HepG2 (cell line): ENCODE data around the gene TAF3. TPM values are rescaled to one million over a fixed set of nuclear protein-coding genes. Genes with fewer than 3 reads are reported as not detected.

Source experiments
- IKZF1 ChIP-seq: fragments of 450-650 bp; IDR thresholded peaks from 2 replicates; pipeline ENCODE4 v1.7.1; 2016
- KLF16 ChIP-seq, 2 experiments: sonication (generic) in 1 of 2; formaldehyde crosslinking in 1 of 2; IDR thresholded peaks; 2 replicates each; pipeline versions ENCODE4 v1.6.1 to v1.8.0; 2016 to 2023; ENCODE audit warnings: missing genetic modification reagents in 2 of 2, missing compliant biosample characterization in 1 of 2
- MIXL1 ChIP-seq: IDR thresholded peaks from 2 replicates; pipeline ENCODE4 v1.6.1; 2016
- POLR2A ChIP-seq, 2 experiments: IDR thresholded peaks; 2 replicates each; pipeline ENCODE4 v1.6.1; 2011; ENCODE audit warnings: low read depth in 2 of 2, low read length in 2 of 2, mild to moderate bottlenecking in 1 of 2, moderate library complexity in 1 of 2; ENCODE audit not compliant: insufficient read depth in 1 of 2
- PRPF4 ChIP-seq: fragments of 200-400 bp; formaldehyde crosslinking; IDR thresholded peaks from 2 replicates; pipeline ENCODE4 v1.6.1; 2016; ENCODE audit warnings: low read length, low read depth; ENCODE audit not compliant: poor library complexity, severe bottlenecking
- SSRP1 ChIP-seq: IDR thresholded peaks from 2 replicates; pipeline ENCODE4 v1.6.1; 2016; ENCODE audit warnings: control low read depth
- ZBTB2 ChIP-seq: sonication (generic); formaldehyde crosslinking; IDR thresholded peaks from 2 replicates; pipeline ENCODE4 v1.8.0; 2022; ENCODE audit warnings: low read depth, missing genetic modification reagents
- ZBTB7A ChIP-seq: sonication (generic); formaldehyde crosslinking; IDR thresholded peaks from 2 replicates; pipeline ENCODE4 v1.8.0; 2022; ENCODE audit warnings: mild to moderate bottlenecking, missing genetic modification reagents
- ZFX ChIP-seq: sonication (generic); formaldehyde crosslinking; IDR thresholded peaks from 2 replicates; pipeline ENCODE4 v1.4.0; 2020; ENCODE audit warnings: mild to moderate bottlenecking, low read depth, missing genetic modification reagents, moderate library complexity
- ZNF577 ChIP-seq: sonication (generic); formaldehyde crosslinking; IDR thresholded peaks from 2 replicates; pipeline ENCODE4 v1.4.0; 2020; ENCODE audit warnings: mild to moderate bottlenecking, low read depth, missing genetic modification reagents, borderline replicate concordance
- ZNF790 ChIP-seq: sonication (generic); formaldehyde crosslinking; IDR thresholded peaks from 2 replicates; pipeline ENCODE4 v1.8.0; 2022; ENCODE audit warnings: missing genetic modification reagents, mild to moderate bottlenecking, borderline replicate concordance
- ZSCAN9 ChIP-seq: IDR thresholded peaks from 2 replicates; pipeline ENCODE4 v1.6.1; 2016; ENCODE audit warnings: borderline replicate concordance
- polyA plus RNA-seq, 8 experiments: library from polyadenylated mRNA; depleted of rRNA in 3 of 8; stranded (reverse) in 7 of 8; unstranded in 1 of 8; fragments of >200 nt; fragmentation: Illumina TruSeq in 4 of 8; extraction: Trizol in 4 of 8; gene quantifications; 2 replicates each; pipeline versions ENCODE4 v1.2.1 to v1.2.3, GENCODE V29; 2011 to 2016; ENCODE audit warnings: low read depth in 4 of 8, missing spikeins in 1 of 8, mixed read lengths in 1 of 8; ENCODE audit not compliant: insufficient read depth in 1 of 8
- total RNA-seq, 5 experiments: library from RNA; depleted of rRNA; stranded (reverse); fragments of >200 nt; fragmentation: Illumina TruSeq; extraction: Trizol; gene quantifications; 2 replicates each; pipeline ENCODE4 v1.2.3, GENCODE V29; 2016; ENCODE audit warnings: low read depth in 1 of 5
- TF ChIP-seq, protein P1 (sequence below), 2 experiments: sonication (generic) in 1 of 2; formaldehyde crosslinking in 1 of 2; IDR thresholded peaks; 2 replicates each; pipeline versions ENCODE4 v1.6.1 to v1.9.0; 2014 to 2022; ENCODE audit warnings: antibody characterized with exemption in 1 of 2, borderline replicate concordance in 1 of 2, inconsistent platforms in 1 of 2, low read depth in 1 of 2, missing genetic modification reagents in 1 of 2
- TF ChIP-seq, protein P2 (sequence below): sonication (generic); formaldehyde crosslinking; IDR thresholded peaks from 2 replicates; pipeline ENCODE4 v1.4.0; 2020; ENCODE audit warnings: missing genetic modification reagents
- TF ChIP-seq, protein P3 (sequence below): sonication (generic); formaldehyde crosslinking; IDR thresholded peaks from 2 replicates; pipeline ENCODE4 v1.4.0; 2020; ENCODE audit warnings: missing genetic modification reagents, borderline replicate concordance
- TF ChIP-seq, protein P4 (sequence below): sonication (generic); formaldehyde crosslinking; conservative IDR thresholded peaks from 2 replicates; pipeline ENCODE4 v1.8.1; 2023; ENCODE audit warnings: missing genetic modification reagents

Gene TAF3
- total and polyA plus RNA-seq, 2 of the 13 experiments (the other 11 are each of a cell fraction or from before 2014, with no cell fraction given), result 1.7 to 2.9 TPM

GRCh38 chr10:7908541-7909210, 90.4 kb downstream of the TAF3 start (continued):
- TF ChIP-seq, protein P1, sequence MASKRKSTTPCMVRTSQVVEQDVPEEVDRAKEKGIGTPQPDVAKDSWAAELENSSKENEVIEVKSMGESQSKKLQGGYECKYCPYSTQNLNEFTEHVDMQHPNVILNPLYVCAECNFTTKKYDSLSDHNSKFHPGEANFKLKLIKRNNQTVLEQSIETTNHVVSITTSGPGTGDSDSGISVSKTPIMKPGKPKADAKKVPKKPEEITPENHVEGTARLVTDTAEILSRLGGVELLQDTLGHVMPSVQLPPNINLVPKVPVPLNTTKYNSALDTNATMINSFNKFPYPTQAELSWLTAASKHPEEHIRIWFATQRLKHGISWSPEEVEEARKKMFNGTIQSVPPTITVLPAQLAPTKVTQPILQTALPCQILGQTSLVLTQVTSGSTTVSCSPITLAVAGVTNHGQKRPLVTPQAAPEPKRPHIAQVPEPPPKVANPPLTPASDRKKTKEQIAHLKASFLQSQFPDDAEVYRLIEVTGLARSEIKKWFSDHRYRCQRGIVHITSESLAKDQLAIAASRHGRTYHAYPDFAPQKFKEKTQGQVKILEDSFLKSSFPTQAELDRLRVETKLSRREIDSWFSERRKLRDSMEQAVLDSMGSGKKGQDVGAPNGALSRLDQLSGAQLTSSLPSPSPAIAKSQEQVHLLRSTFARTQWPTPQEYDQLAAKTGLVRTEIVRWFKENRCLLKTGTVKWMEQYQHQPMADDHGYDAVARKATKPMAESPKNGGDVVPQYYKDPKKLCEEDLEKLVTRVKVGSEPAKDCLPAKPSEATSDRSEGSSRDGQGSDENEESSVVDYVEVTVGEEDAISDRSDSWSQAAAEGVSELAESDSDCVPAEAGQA (IDR thresholded peaks at IDR 0.05; ENCODE audit: low read depth), result no peak
- TF ChIP-seq, protein P1 (CRISPR knock-in tag; IDR thresholded peaks at IDR 0.05; ENCODE audit: borderline replicate concordance), result no peak
- TF ChIP-seq ZBTB7A (CRISPR knock-in tag) (no peak), SSRP1 (CRISPR knock-in tag) (no peak), ZNF577 (CRISPR knock-in tag) (no peak), POLR2A (IDR thresholded peaks at IDR 0.05; ENCODE audit: insufficient read depth in 1 of 2, low read depth in 2 of 2, low read length in 2 of 2) (no peak), PRPF4 (no peak), ZSCAN9 (CRISPR knock-in tag) (peak; percentile 46; the same call in 1 of the 2 replicates), ZFX (CRISPR knock-in tag) (peak; percentile 87), KLF16 (CRISPR knock-in tag; IDR thresholded peaks at IDR 0.05) (0 out of 4 replicates have a peak, but pooled peaks of 1 of the 2 experiments have one; percentile 39), ZBTB2 (CRISPR knock-in tag) (no peak), ZNF790 (no peak), IKZF1 (no peak), MIXL1 (CRISPR knock-in tag) (peak; percentile 49; the same call in 1 of the 2 replicates)
- TF ChIP-seq, protein P2, sequence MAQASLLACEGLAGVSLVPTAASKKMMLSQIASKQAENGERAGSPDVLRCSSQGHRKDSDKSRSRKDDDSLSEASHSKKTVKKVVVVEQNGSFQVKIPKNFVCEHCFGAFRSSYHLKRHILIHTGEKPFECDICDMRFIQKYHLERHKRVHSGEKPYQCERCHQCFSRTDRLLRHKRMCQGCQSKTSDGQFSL (CRISPR knock-in tag), result no peak
- TF ChIP-seq, protein P3, sequence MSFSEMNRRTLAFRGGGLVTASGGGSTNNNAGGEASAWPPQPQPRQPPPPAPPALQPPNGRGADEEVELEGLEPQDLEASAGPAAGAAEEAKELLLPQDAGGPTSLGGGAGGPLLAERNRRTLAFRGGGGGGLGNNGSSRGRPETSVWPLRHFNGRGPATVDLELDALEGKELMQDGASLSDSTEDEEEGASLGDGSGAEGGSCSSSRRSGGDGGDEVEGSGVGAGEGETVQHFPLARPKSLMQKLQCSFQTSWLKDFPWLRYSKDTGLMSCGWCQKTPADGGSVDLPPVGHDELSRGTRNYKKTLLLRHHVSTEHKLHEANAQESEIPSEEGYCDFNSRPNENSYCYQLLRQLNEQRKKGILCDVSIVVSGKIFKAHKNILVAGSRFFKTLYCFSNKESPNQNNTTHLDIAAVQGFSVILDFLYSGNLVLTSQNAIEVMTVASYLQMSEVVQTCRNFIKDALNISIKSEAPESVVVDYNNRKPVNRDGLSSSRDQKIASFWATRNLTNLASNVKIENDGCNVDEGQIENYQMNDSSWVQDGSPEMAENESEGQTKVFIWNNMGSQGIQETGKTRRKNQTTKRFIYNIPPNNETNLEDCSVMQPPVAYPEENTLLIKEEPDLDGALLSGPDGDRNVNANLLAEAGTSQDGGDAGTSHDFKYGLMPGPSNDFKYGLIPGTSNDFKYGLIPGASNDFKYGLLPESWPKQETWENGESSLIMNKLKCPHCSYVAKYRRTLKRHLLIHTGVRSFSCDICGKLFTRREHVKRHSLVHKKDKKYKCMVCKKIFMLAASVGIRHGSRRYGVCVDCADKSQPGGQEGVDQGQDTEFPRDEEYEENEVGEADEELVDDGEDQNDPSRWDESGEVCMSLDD (CRISPR knock-in tag), result no peak
- TF ChIP-seq, protein P4, sequence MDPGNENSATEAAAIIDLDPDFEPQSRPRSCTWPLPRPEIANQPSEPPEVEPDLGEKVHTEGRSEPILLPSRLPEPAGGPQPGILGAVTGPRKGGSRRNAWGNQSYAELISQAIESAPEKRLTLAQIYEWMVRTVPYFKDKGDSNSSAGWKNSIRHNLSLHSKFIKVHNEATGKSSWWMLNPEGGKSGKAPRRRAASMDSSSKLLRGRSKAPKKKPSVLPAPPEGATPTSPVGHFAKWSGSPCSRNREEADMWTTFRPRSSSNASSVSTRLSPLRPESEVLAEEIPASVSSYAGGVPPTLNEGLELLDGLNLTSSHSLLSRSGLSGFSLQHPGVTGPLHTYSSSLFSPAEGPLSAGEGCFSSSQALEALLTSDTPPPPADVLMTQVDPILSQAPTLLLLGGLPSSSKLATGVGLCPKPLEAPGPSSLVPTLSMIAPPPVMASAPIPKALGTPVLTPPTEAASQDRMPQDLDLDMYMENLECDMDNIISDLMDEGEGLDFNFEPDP, result no peak
